Mesenteric fat pad (tissue), 1 donor: ENCODE results near the gene NDUFA1. TPM values are rescaled to one million over a fixed set of nuclear protein-coding genes. Genes with fewer than 3 reads are reported as not detected.
"Not testable (repeated sequence)": the region's sequence is repeated elsewhere in the genome, so short reads cannot be mapped to it uniquely, and the experiment has no call there.

ENCODE experiments used
- DNase-seq: peaks from one replicate; pipeline ENCODE4 v3.0.0-alpha.2; 2020; ENCODE audit warnings: low spot score
- long read RNA-seq: library from polyadenylated mRNA; unstranded; transcript quantifications from one replicate; pipeline ENCODE4 v2.0.0, GENCODE V29; 2020
- total RNA-seq: library from RNA; stranded (reverse); fragmentation: NEBNext Ultra II Directional; extraction: Animal tissue kit (Norgen Biotek cat#: 25700); gene quantifications from one replicate; pipeline ENCODE4 v1.2.1, GENCODE V29; 2021
- donor health status: DM: yes; HTN: yes; CAD: no.

Gene NDUFA1
- total RNA-seq, result 88.8 TPM
- long read RNA-seq, transcript NDUFA1-201 (3 exons, 766 nt), result major isoform, 15 of 23 reads
- long read RNA-seq, partial matches to known transcripts, result 8 of 23 reads
- long read RNA-seq, other reads (novel, unspliced or antisense), result 0 of 23 reads

- peak; percentile 93 for DNase-seq
Measured at GRCh38 chrX:119871599-119872395, at the start of gene NDUFA1, which contains the start of gene RNF113A. Gene NDUFA1 (plus strand): TSS chrX:119871832. CDS start chrX:119871912, 80 bp downstream. Gene RNF113A (minus strand): TSS chrX:119871733. CDS start chrX:119871613, 120 bp downstream.

GRCh38 chrX:119824221-119824620 lies 47.4 kb upstream of the NDUFA1 start:
- DNase-seq, result not testable (repeated sequence)

- DNase-seq, result no peak
Measured at GRCh38 chrX:119826399-119826959, 45.2 kb upstream of the NDUFA1 start.

- no peak for DNase-seq
Measured at GRCh38 chrX:119828446-119828845, 43.2 kb upstream of the NDUFA1 start.

GRCh38 chrX:119833905-119834304 lies 37.7 kb upstream of the NDUFA1 start:
- no peak for DNase-seq

- peak; percentile 95 for DNase-seq
Measured at GRCh38 chrX:119852382-119853353, 19.0 kb upstream of the NDUFA1 start, which contains the start of gene UPF3B. Gene UPF3B (minus strand): TSS chrX:119852963. CDS start chrX:119852928, 35 bp downstream.

GRCh38 chrX:119853444-119853843 lies 18.2 kb upstream of the NDUFA1 start:
- DNase-seq, result no peak

GRCh38 chrX:119870626-119871131 lies 953 bp upstream of the NDUFA1 start:
- no peak for DNase-seq

- DNase-seq, result no peak
Measured at GRCh38 chrX:119871245-119871598, 410 bp upstream of the NDUFA1 start.

- no peak for DNase-seq
Measured at GRCh38 chrX:119878740-119879139, 7.1 kb downstream of the NDUFA1 start.

GRCh38 chrX:119880076-119880475 lies 8.4 kb downstream of the NDUFA1 start:
- no peak for DNase-seq

GRCh38 chrX:119880552-119881437 lies 9.2 kb downstream of the NDUFA1 start:
- DNase-seq, result no peak

- peak; percentile 8 for DNase-seq
Measured at GRCh38 chrX:119885554-119886428, 14.2 kb downstream of the NDUFA1 start.

GRCh38 chrX:119887721-119888425 lies 16.2 kb downstream of the NDUFA1 start:
- DNase-seq, result peak; percentile 89

GRCh38 chrX:119890626-119891025 lies 19.0 kb downstream of the NDUFA1 start:
- DNase-seq, result not testable (repeated sequence)

- DNase-seq, result not testable (repeated sequence)
Measured at GRCh38 chrX:119891961-119892692, 20.5 kb downstream of the NDUFA1 start.

GRCh38 chrX:119895843-119896326 lies 24.3 kb downstream of the NDUFA1 start, which contains the start of gene AKAP14:
Gene AKAP14 (plus strand): TSS chrX:119895893. CDS start chrX:119903224, 7,331 bp downstream.
- DNase-seq, result no peak
